H7 (cell line): ENCODE data around the gene KRT85. TPM values are rescaled to one million over a fixed set of nuclear protein-coding genes. Genes with fewer than 3 reads are reported as not detected.

Source experiments
- DNase-seq: peaks from one replicate; pipeline ENCODE4 v3.0.0; 2012
- H3K27me3 ChIP-seq: 2 replicates; pipeline ENCODE4 v1.6.0; 2011; ENCODE audit warnings: mild to moderate bottlenecking, low read length; ENCODE audit not compliant: control insufficient read depth, insufficient read depth
- H3K36me3 ChIP-seq: replicated peaks from 2 replicates; pipeline ENCODE4 v1.5.1; 2011; ENCODE audit warnings: low read length; ENCODE audit not compliant: control insufficient read depth, insufficient read depth
- H3K4me3 ChIP-seq: 2 replicates; pipeline ENCODE4 v1.5.1; 2011; ENCODE audit warnings: low read depth, mild to moderate bottlenecking, control low read depth, low read length, moderate library complexity; ENCODE audit not compliant: insufficient read depth
- total RNA-seq: library from RNA; depleted of rRNA; stranded (reverse); fragments of >200 nt; shearing (Covaris generic); gene quantifications from 2 replicates; pipeline ENCODE4 v1.2.3, GENCODE V29; 2014

Gene KRT85
- total RNA-seq, 1 experiment from 2014 or later, result not detected

GRCh38 chr12:52338241-52338960 lies 28.9 kb downstream of the KRT85 start:
- Histone ChIP-seq H3K27me3 (no peaks in the 10 kb centered on the region), H3K36me3 (no peaks in the 10 kb centered on the region), H3K4me3 (no peak overlapping the region)
- DNase-seq, result no peak

- DNase-seq, result no peak
- no peaks in the 10 kb centered on the region for H3K36me3 ChIP-seq
- H3K27me3 ChIP-seq, result no peaks in the 10 kb centered on the region
- H3K4me3 ChIP-seq, result no peak overlapping the region
Observed at GRCh38 chr12:52337054-52337453, 30.2 kb downstream of the KRT85 start.

- Histone ChIP-seq H3K36me3 (no peaks in the 10 kb centered on the region), H3K4me3 (no peak overlapping the region), H3K27me3 (no peaks in the 10 kb centered on the region)
- no peak for DNase-seq
Observed at GRCh38 chr12:52336641-52337040, 30.6 kb downstream of the KRT85 start.

- no peak overlapping the region for H3K4me3 ChIP-seq
- no peaks in the 10 kb centered on the region for H3K27me3 ChIP-seq
- DNase-seq, result no peak
- H3K36me3 ChIP-seq, result no peaks in the 10 kb centered on the region
Observed at GRCh38 chr12:52335598-52336262, 31.6 kb downstream of the KRT85 start.

- no peaks in the 10 kb centered on the region for H3K27me3 ChIP-seq
- no peak overlapping the region for H3K4me3 ChIP-seq
- no peak for DNase-seq
- H3K36me3 ChIP-seq, result no peaks in the 10 kb centered on the region
Observed at GRCh38 chr12:52334185-52334584, 33.1 kb downstream of the KRT85 start.

- no peaks in the 10 kb centered on the region for H3K27me3 ChIP-seq
- no peak for DNase-seq
- no peaks in the 10 kb centered on the region for H3K36me3 ChIP-seq
- H3K4me3 ChIP-seq, result no peak overlapping the region
Observed at GRCh38 chr12:52333321-52333720, 34.0 kb downstream of the KRT85 start.

GRCh38 chr12:52332381-52332780 lies 34.9 kb downstream of the KRT85 start:
- Histone ChIP-seq H3K36me3 (no peaks in the 10 kb centered on the region), H3K4me3 (no peak overlapping the region), H3K27me3 (no peaks in the 10 kb centered on the region)
- no peak for DNase-seq

GRCh38 chr12:52331833-52332232 lies 35.4 kb downstream of the KRT85 start:
- Histone ChIP-seq H3K27me3 (no peaks in the 10 kb centered on the region), H3K4me3 (no peak overlapping the region), H3K36me3 (no peaks in the 10 kb centered on the region)
- no peak for DNase-seq

- no peaks in the 10 kb centered on the region for H3K36me3 ChIP-seq
- H3K27me3 ChIP-seq, result no peaks in the 10 kb centered on the region
- DNase-seq, result no peak
- no peak overlapping the region for H3K4me3 ChIP-seq
Observed at GRCh38 chr12:52331039-52331438, 36.2 kb downstream of the KRT85 start.

GRCh38 chr12:52327830-52328500 lies 39.3 kb downstream of the KRT85 start:
- DNase-seq, result no peak
- no peaks in the 10 kb centered on the region for H3K27me3 ChIP-seq
- no peak overlapping the region for H3K4me3 ChIP-seq
- no peaks in the 10 kb centered on the region for H3K36me3 ChIP-seq

GRCh38 chr12:52327052-52327829 lies 40.0 kb downstream of the KRT85 start:
- Histone ChIP-seq H3K4me3 (no peak overlapping the region), H3K27me3 (no peaks in the 10 kb centered on the region), H3K36me3 (no peaks in the 10 kb centered on the region)
- peak; percentile 92 for DNase-seq

GRCh38 chr12:52324153-52324444 lies 43.2 kb downstream of the KRT85 start:
- H3K27me3 ChIP-seq, result no peaks in the 10 kb centered on the region
- DNase-seq, result no peak
- no peaks in the 10 kb centered on the region for H3K36me3 ChIP-seq
- H3K4me3 ChIP-seq, result no peak overlapping the region

- H3K4me3 ChIP-seq, result no peak overlapping the region
- H3K27me3 ChIP-seq, result no peaks in the 10 kb centered on the region
- no peak for DNase-seq
Observed at GRCh38 chr12:52323416-52324152, 43.7 kb downstream of the KRT85 start.

GRCh38 chr12:52323001-52323400 lies 44.3 kb downstream of the KRT85 start:
- H3K4me3 ChIP-seq, result no peak overlapping the region
- H3K36me3 ChIP-seq, result no peaks in the 10 kb centered on the region
- H3K27me3 ChIP-seq, result no peaks in the 10 kb centered on the region
- DNase-seq, result no peak

More at GRCh38 chr12:52323416-52324152, 43.7 kb downstream of the KRT85 start:
- no peaks in the 10 kb centered on the region for H3K36me3 ChIP-seq
